ENCODE measurements around the gene NDUFS2. TPM values are rescaled to one million over a fixed set of nuclear protein-coding genes. Genes with fewer than 3 reads are reported as not detected.

The NDUFS2 gene
- total and polyA plus RNA-seq, 10 of the 15 experiments (the other 5 are each of a cell fraction or from before 2014, with no cell fraction given) = 66.5 to 215 (median 148) TPM

- Histone ChIP-seq H3K79me2 (ENCODE audit: control insufficient read depth, insufficient read depth, low read length) (no peaks in the 10 kb centered on the region), H3K9ac (ENCODE audit: control insufficient read depth, insufficient read depth, low read length) (no peak overlapping the region), H3K27ac (ENCODE audit: control insufficient read depth, insufficient read depth) (no peak overlapping the region), H4K20me1 (ENCODE audit: control insufficient read depth, insufficient read depth) (no peaks in the 10 kb centered on the region), H3K36me3 (ENCODE audit: control insufficient read depth in 2 of 2, insufficient read depth in 2 of 2, low read length in 1 of 2) (no peaks in the 10 kb centered on the region), H3K4me2 (ENCODE audit: control insufficient read depth, insufficient read depth) (no peak overlapping the region), H3K9me3 (replicated peaks; ENCODE audit: control insufficient read depth, insufficient read depth, low read length) (no peaks in the 10 kb centered on the region), H3K4me3 (no peak overlapping the region), H3K4me1 (ENCODE audit: control insufficient read depth, insufficient read depth, low read length) (peaks cover 27% of the 10 kb centered on the region), H2AFZ (ENCODE audit: control insufficient read depth, low read depth, low read length) (peak overlapping the region; percentile 82; the same call in 1 of the 2 replicates), H3K27me3 (replicated peaks in 1 of 2; ENCODE audit: control insufficient read depth in 2 of 2, insufficient read depth in 2 of 2, low read length in 1 of 2) (no peaks in the 10 kb centered on the region)
- intact Hi-C loops (cut with micrococcal nuclease; ENCODE audit: unreplicated experiment) (loop anchor here (1.0 kb wide), 3 partner anchors 33 to 190 kb away; no protein-coding TSS in a partner anchor), in situ Hi-C loops (cut with MboI) (loop anchor here (10.0 kb wide), 1 partner anchor 553 kb away; the partner anchor contains the start of gene DUSP12)
- no peak for FAIRE-seq
- POLR2A ChIA-PET = interaction anchor here (0.7 to 1.7 kb wide), 4 partner anchors 9 to 33 kb away, joined by 3 to 9 read pairs (median 4); partner anchors contain the start of gene NDUFS2
- RAD21 ChIA-PET (ENCODE audit: unreplicated experiment) = interaction anchor here (1.4 to 7.2 kb wide), 8 partner anchors 11 to 190 kb away, joined by 4 to 55 read pairs (median 5); partner anchors contain the start of genes APOA2, B4GALT3, PPOX and TOMM40L
- TF ChIP-seq CBX3 (IDR thresholded peaks at IDR 0.05; ENCODE audit: borderline replicate concordance, low read depth) (no peak), NFYB (IDR thresholded peaks at IDR 0.05; ENCODE audit: insufficient read depth, low read depth, low read length) (no peak)
- CTCF ChIA-PET = interaction anchor here (0.8 to 7.0 kb wide), 21 partner anchors 10 to 550 kb away, joined by 3 to 164 read pairs (median 7); partner anchors contain the start of genes APOA2, CFAP126, NDUFS2 and PPOX
- BruUV-seq (replicated peaks) = no TSS peak
- SMC1A ChIA-PET (ENCODE audit: uncharacterized antibody, unreplicated experiment) = interaction anchor here (0.9 to 5.3 kb wide), 13 partner anchors 10 to 547 kb away, joined by 3 to 55 read pairs (median 6); partner anchors contain the start of genes NDUFS2, PPOX and TOMM40L
- 27% methylated on average over 8 of the region's 8 CpGs for WGBS (ENCODE audit: insufficient coverage, insufficient replicate concordance, low lambda C conversion rate, missing lambda C conversion rate)
- DNase-seq (ENCODE audit: low read depth, low spot score) = no peak
- no peak for ATAC-seq
Observed at GRCh38 chr1:161191971-161192370, 10.2 kb upstream of the NDUFS2 start.
